Left lung (tissue), 10 donors: Measurements from ENCODE around the gene ZBTB4. TPM values are rescaled to one million over a fixed set of nuclear protein-coding genes. Genes with fewer than 3 reads are reported as not detected.

Source experiments
- ATAC-seq: fragments of 200-7000 bp; cut with Tn5 transposase; one replicate; pipeline ENCODE4 v1.9.1; 2020; ENCODE audit warnings: moderate library complexity
- DNase-seq, 4 donors: peaks; one replicate each; pipeline ENCODE4 v3.0.0-alpha.2; 2013 to 2020
- H3K27ac ChIP-seq, 2 donors: fragments of 200-600 bp; sonication (generic) in 1 of 2; one replicate each; pipeline versions ENCODE4 v1.5.0 to v1.8.0; 2020 to 2021
- H3K27me3 ChIP-seq, 2 donors: fragments of 200-600 bp; sonication (generic) in 1 of 2; one replicate each; pipeline versions ENCODE4 v1.5.0 to v1.8.0; 2020 to 2021
- H3K36me3 ChIP-seq, 2 donors: fragments of 200-600 bp; sonication (generic) in 1 of 2; one replicate each; pipeline versions ENCODE4 v1.5.0 to v1.8.0; 2020 to 2021
- H3K4me1 ChIP-seq, 2 donors: fragments of 200-600 bp; one replicate each; pipeline ENCODE4 v1.8.0; 2021
- H3K4me3 ChIP-seq, 2 donors: fragments of 200-600 bp; sonication (generic) in 1 of 2; one replicate each; pipeline versions ENCODE4 v1.5.0 to v1.8.0; 2020 to 2021; ENCODE audit warnings: mild to moderate bottlenecking in 1 of 2
- H3K9me3 ChIP-seq, 2 donors: fragments of 200-600 bp; sonication (generic) in 1 of 2; one replicate each; pipeline versions ENCODE4 v1.5.0 to v1.8.0; 2020 to 2021
- intact Hi-C, 2 donors: fragments of 100-400 bp; cut with DNase I; formaldehyde crosslinking; loops; one replicate each; pipeline versions ENCODE4 v1.11.2 to v1.14.2; 2022
- polyA plus RNA-seq, 6 donors: library from polyadenylated mRNA; unstranded; fragments of 120-200 nt; gene quantifications; one replicate each; pipeline ENCODE4 v1.2.1, GENCODE V29; 2013; ENCODE audit not compliant: insufficient read length in 6 of 6
- total RNA-seq, 2 donors: library from RNA; stranded (reverse); fragmentation: NEBNext Ultra II Directional; extraction: Animal tissue kit (Norgen Biotek cat#: 25700); gene quantifications; one replicate each; pipeline ENCODE4 v1.2.1, GENCODE V29; 2021
- TF ChIP-seq, protein P1 (sequence below), 2 donors: fragments of 200-600 bp; sonication (generic) in 1 of 2; IDR thresholded peaks; one replicate each; pipeline versions ENCODE4 v1.5.0 to v1.8.0; 2021; ENCODE audit warnings: antibody characterized with exemption in 2 of 2
- donor health status: DM: no; HTN: yes; CAD: no.
- donor health status: DM: no; HTN: no; CAD: no.

Gene ZBTB4
- total and polyA plus RNA-seq, 8 donors = 39.7 to 63.2 (median 44.7) TPM

DNA sequence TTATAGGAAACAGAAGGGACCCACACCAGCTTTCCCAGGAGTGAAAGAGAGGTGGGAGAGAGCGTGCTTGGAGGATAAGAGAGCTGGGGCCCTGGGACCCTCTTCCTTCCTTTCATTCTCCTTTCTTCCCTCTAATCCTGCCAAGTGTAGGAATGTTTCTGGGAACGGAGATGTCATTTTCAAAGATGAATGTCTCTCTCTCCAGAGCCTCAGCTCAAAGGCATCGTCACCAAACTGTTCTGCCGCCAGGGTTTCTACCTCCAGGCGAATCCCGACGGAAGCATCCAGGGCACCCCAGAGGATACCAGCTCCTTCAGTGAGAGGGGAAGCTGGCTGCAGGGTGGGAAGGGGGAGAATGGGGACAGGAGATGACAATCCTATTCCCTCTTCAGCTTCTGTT is 38.2 kb downstream of the ZBTB4 start:
- intact Hi-C loops = no loop called here
- Histone ChIP-seq H3K9me3 (no peaks in the 10 kb centered on the region), H3K4me1 (peaks cover 30 to 60% of the 10 kb centered on the region in 2 donors), H3K27me3 (peaks cover 17 to 70% of the 10 kb centered on the region in 2 donors), H3K27ac (no peak overlapping the region), H3K36me3 (no peaks in the 10 kb centered on the region), H3K4me3 (no peak overlapping the region)
- ATAC-seq (no peak), DNase-seq (no peak)
- TF ChIP-seq, protein P1, sequence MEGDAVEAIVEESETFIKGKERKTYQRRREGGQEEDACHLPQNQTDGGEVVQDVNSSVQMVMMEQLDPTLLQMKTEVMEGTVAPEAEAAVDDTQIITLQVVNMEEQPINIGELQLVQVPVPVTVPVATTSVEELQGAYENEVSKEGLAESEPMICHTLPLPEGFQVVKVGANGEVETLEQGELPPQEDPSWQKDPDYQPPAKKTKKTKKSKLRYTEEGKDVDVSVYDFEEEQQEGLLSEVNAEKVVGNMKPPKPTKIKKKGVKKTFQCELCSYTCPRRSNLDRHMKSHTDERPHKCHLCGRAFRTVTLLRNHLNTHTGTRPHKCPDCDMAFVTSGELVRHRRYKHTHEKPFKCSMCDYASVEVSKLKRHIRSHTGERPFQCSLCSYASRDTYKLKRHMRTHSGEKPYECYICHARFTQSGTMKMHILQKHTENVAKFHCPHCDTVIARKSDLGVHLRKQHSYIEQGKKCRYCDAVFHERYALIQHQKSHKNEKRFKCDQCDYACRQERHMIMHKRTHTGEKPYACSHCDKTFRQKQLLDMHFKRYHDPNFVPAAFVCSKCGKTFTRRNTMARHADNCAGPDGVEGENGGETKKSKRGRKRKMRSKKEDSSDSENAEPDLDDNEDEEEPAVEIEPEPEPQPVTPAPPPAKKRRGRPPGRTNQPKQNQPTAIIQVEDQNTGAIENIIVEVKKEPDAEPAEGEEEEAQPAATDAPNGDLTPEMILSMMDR (IDR thresholded peaks at IDR 0.05) = no peak

DNA sequence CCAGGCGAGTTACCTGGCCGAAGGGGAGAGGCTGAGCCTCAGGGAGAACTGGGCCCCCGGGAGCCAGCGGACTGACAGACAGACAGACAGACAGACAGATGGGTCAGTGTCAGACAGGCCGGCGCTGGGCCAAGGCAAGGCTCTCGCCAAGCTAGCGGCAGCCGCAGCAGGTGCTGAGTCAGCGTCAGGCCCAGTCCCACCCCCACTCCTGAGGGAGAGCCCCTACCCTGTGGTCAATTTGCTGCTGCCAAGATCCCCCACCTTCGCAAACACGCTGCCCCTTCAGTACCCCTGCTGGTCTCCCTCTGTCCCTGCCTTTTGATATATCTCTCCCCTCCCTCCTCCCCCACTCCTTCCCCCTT is 38.6 kb downstream of the ZBTB4 start:
- TF ChIP-seq, protein P1 (IDR thresholded peaks at IDR 0.05) = no peak
- ATAC-seq = no peak
- Histone ChIP-seq H3K27ac (no peak overlapping the region), H3K9me3 (no peaks in the 10 kb centered on the region), H3K4me3 (no peak overlapping the region), H3K4me1 (peaks cover 32 to 63% of the 10 kb centered on the region in 2 donors), H3K27me3 (peaks cover 17 to 67% of the 10 kb centered on the region in 2 donors), H3K36me3 (no peaks in the 10 kb centered on the region)
- intact Hi-C loops = no loop called here
- peak in 2 of 4 donors; percentile 58 to 83 for DNase-seq

DNA sequence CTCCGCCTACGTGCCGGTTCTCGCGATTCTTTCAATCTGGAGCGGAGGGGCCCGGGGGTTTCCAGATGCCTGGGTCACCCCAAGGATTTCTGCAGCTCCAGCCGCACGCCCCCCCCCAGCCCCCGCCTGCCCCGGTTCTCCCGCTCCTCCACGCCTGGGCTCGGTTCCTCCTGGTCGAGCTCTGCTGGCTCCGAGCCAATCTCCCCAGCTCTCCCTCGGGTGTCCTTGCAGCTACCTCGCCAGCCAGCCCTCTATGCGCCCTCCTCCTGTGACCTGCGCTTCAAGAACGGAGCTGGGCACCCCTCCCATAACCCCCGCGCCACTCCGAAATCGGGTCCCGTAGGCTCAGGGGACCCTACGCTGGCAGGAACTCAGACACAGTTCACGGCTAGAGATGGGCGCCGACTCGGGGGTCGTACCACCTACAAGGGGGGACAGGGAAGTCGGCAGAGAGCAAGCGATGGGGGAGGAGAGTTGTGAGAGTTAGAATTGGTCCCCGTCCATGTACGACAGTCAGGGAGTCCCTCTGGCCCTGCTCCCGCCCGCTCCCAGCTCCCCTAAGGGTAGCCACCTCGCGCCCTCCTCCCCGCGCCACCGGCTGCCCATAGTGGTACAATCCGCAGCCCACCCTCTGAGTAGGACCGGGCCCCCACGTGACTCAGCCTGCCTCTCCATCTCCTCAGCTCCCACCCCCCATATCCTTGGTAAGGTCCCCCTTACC is 39.2 kb downstream of the ZBTB4 start:
- intact Hi-C loops = no loop called here
- DNase-seq (peak in 3 of 4 donors; percentile 31 to 84 (median 55)), ATAC-seq (no peak)
- Histone ChIP-seq H3K4me1 (peaks cover 32 to 62% of the 10 kb centered on the region in 2 donors), H3K27ac (no peak overlapping the region), H3K9me3 (no peaks in the 10 kb centered on the region), H3K4me3 (peak overlapping the region; percentile 14 to 21), H3K27me3 (peaks cover 17 to 61% of the 10 kb centered on the region in 2 donors), H3K36me3 (no peaks in the 10 kb centered on the region)
- TF ChIP-seq, protein P1 (IDR thresholded peaks at IDR 0.05) = no peak

DNA sequence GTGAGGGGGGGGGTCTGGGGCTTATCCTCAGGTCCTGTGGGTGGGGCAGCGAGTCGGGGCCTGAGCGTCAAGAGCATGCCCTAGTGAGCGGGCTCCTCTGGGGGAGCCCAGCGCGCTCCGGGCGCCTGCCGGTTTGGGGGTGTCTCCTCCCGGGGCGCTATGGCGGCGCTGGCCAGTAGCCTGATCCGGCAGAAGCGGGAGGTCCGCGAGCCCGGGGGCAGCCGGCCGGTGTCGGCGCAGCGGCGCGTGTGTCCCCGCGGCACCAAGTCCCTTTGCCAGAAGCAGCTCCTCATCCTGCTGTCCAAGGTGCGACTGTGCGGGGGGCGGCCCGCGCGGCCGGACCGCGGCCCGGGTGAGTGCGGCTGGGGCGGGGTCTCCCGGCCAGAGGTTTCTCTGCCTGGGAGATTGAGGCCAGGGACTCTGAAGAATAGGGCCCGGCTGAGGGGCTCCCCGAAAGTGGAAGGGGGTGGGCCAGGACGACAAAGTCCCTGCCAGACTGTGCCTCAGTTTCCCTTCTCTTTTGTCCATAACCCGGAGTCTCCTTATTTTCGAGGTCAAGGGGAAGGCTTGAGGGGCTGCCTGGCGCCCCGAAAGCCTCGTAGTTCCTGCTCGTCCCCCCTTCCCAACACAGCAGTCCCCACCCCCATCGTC is 39.8 kb downstream of the ZBTB4 start, which contains the start of gene FGF11:
FGF11 (plus strand) TSS at position 51 of the 651 bp plus-strand sequence; CDS start at position 160, 109 bp downstream.
- intact Hi-C loops = loop anchor here in 1 of 2 donors (10.0 kb wide), 1 partner anchor 85 kb away; the partner anchor contains the start of genes KCTD11 and TMEM95
- peaks cover 17 to 54% of the 10 kb centered on the region in 2 donors for H3K27me3 ChIP-seq
- H3K4me1 ChIP-seq = peaks cover 28 to 58% of the 10 kb centered on the region in 2 donors
- no peaks in the 10 kb centered on the region for H3K36me3 ChIP-seq
- H3K27ac ChIP-seq = no peak within 1 kb of the TSS
- no peaks in the 10 kb centered on the region for H3K9me3 ChIP-seq
- no peak for ATAC-seq
- H3K4me3 ChIP-seq = peak within 1 kb of the TSS; percentile 21 to 72
- TF ChIP-seq, protein P1 (IDR thresholded peaks at IDR 0.05) = no peak
- DNase-seq = peak in 1 of 4 donors; percentile 79
